ENCODE results near the gene SEMA3C. TPM values are rescaled to one million over a fixed set of nuclear protein-coding genes. Genes with fewer than 3 reads are reported as not detected.

The SEMA3C gene
- polyA plus RNA-seq, 3 donors: 23.3 to 30.4 (median 30.0) TPM

- no peak for DNase-seq (ENCODE audit: low read depth in 3 of 3, low spot score in 2 of 3)
These were observed 28.2 kb downstream of the SEMA3C start for GRCh38 chr7:80890426-80891258.

- no peak for DNase-seq (ENCODE audit: low read depth in 3 of 3, low spot score in 2 of 3)
These were observed 29.3 kb downstream of the SEMA3C start for GRCh38 chr7:80889525-80889924.

GRCh38 chr7:80885757-80886156, 33.1 kb downstream of the SEMA3C start:
- DNase-seq (ENCODE audit: low read depth in 3 of 3, low spot score in 2 of 3): no peak

- no peak for DNase-seq (ENCODE audit: low read depth in 3 of 3, low spot score in 2 of 3)
These were observed 34.2 kb downstream of the SEMA3C start for GRCh38 chr7:80884511-80885195.

GRCh38 chr7:80883154-80884025, 35.5 kb downstream of the SEMA3C start:
- DNase-seq (ENCODE audit: low read depth in 3 of 3, low spot score in 2 of 3): no peak

- DNase-seq (ENCODE audit: low read depth in 3 of 3, low spot score in 2 of 3): no peak
These were observed 36.5 kb downstream of the SEMA3C start for GRCh38 chr7:80882213-80882801.

GRCh38 chr7:80881351-80881900, 37.4 kb downstream of the SEMA3C start:
- DNase-seq (ENCODE audit: low read depth in 3 of 3, low spot score in 2 of 3): no peak

GRCh38 chr7:80879849-80880248, 39.0 kb downstream of the SEMA3C start:
- no peak for DNase-seq (ENCODE audit: low read depth in 3 of 3, low spot score in 2 of 3)

- DNase-seq (ENCODE audit: low read depth in 3 of 3, low spot score in 2 of 3): no peak
These were observed 41.9 kb downstream of the SEMA3C start for GRCh38 chr7:80876894-80877414.

- no peak for DNase-seq (ENCODE audit: low read depth in 3 of 3, low spot score in 2 of 3)
These were observed 43.2 kb downstream of the SEMA3C start for GRCh38 chr7:80875537-80876120.

GRCh38 chr7:80873140-80873539, 45.7 kb downstream of the SEMA3C start:
- no peak for DNase-seq (ENCODE audit: low read depth in 3 of 3, low spot score in 2 of 3)

- no peak for DNase-seq (ENCODE audit: low read depth in 3 of 3, low spot score in 2 of 3)
These were observed 47.6 kb downstream of the SEMA3C start for GRCh38 chr7:80871228-80871627.

GRCh38 chr7:80870813-80871212, 48.0 kb downstream of the SEMA3C start:
- DNase-seq (ENCODE audit: low read depth in 3 of 3, low spot score in 2 of 3): no peak

GRCh38 chr7:80869821-80870751, 48.8 kb downstream of the SEMA3C start:
- DNase-seq (ENCODE audit: low read depth in 3 of 3, low spot score in 2 of 3): no peak

- DNase-seq (ENCODE audit: low read depth in 3 of 3, low spot score in 2 of 3): no peak
These were observed 49.6 kb downstream of the SEMA3C start for GRCh38 chr7:80869106-80869784.

GRCh38 chr7:80868566-80868965, 50.3 kb downstream of the SEMA3C start:
- no peak for DNase-seq (ENCODE audit: low read depth in 3 of 3, low spot score in 2 of 3)

- DNase-seq (ENCODE audit: low read depth in 3 of 3, low spot score in 2 of 3): no peak
These were observed 58.3 kb downstream of the SEMA3C start for GRCh38 chr7:80860554-80860953.

- no peak for DNase-seq (ENCODE audit: low read depth in 3 of 3, low spot score in 2 of 3)
These were observed 59.4 kb downstream of the SEMA3C start for GRCh38 chr7:80859272-80859970.

Data from right renal cortex interstitium (tissue), 3 donors.